Calu3 (cell line): ENCODE measurements around the gene POM121. TPM values are rescaled to one million over a fixed set of nuclear protein-coding genes. Genes with fewer than 3 reads are reported as not detected.
"Not testable (repeated sequence)": the region's sequence is repeated elsewhere in the genome, so short reads cannot be mapped to it uniquely, and the experiment has no call there.

Experiments
- BruUV-seq: library from RNA; stranded (reverse); fragments of 400-500 nt; replicated peaks from 2 replicates; lab custom pipeline; 2021; lab: Mats Ljungman, UMichigan
- CTCF ChIA-PET: fragments of 300-600 bp; sonication (Branson Sonifier 250); formaldehyde crosslinking; loops from one replicate; lab custom pipeline; 2022; ENCODE audit warnings: antibody characterized with exemption; lab: Charles Lee
- DNase-seq: peaks from one replicate; pipeline ENCODE4 v3.0.0; 2022
- H3K27ac Mint-ChIP-seq: one replicate; pipeline ENCODE4 v1.8.0; 2022; ENCODE audit warnings: mixed read lengths; ENCODE audit not compliant: unreplicated experiment
- H3K27me3 Mint-ChIP-seq: one replicate; pipeline ENCODE4 v1.8.0; 2022; ENCODE audit warnings: mixed read lengths; ENCODE audit not compliant: unreplicated experiment
- H3K36me3 Mint-ChIP-seq: one replicate; pipeline ENCODE4 v1.8.0; 2022; ENCODE audit warnings: mild to moderate bottlenecking, moderate library complexity, mixed read lengths; ENCODE audit not compliant: insufficient read depth, unreplicated experiment
- H3K4me1 Mint-ChIP-seq: one replicate; pipeline ENCODE4 v1.8.0; 2022; ENCODE audit warnings: mild to moderate bottlenecking, low read depth, mixed read lengths; ENCODE audit not compliant: unreplicated experiment
- H3K4me3 Mint-ChIP-seq: one replicate; pipeline ENCODE4 v1.8.0; 2022; ENCODE audit warnings: mild to moderate bottlenecking, low read depth, moderate library complexity, mixed read lengths; ENCODE audit not compliant: unreplicated experiment
- H3K9me3 Mint-ChIP-seq: one replicate; pipeline ENCODE4 v1.8.0; 2022; ENCODE audit warnings: low read depth, mixed read lengths; ENCODE audit not compliant: unreplicated experiment
- intact Hi-C: fragments of 100-400 bp; cut with micrococcal nuclease; formaldehyde crosslinking; loops from one replicate; pipeline ENCODE4 v1.10.0; 2022; ENCODE audit not compliant: unreplicated experiment
- total RNA-seq: library from RNA; stranded (reverse); gene quantifications from 2 replicates; pipeline ENCODE4 v1.2.3, GENCODE V29; 2022

The POM121 gene
- total RNA-seq, 1 experiment from 2014 or later = 31.0 TPM

GRCh38 chr7:72975656-72976286, 50.9 kb downstream of the POM121 start:
- H3K4me1 Mint-ChIP-seq, BruUV-seq, H3K36me3 Mint-ChIP-seq, H3K27me3 Mint-ChIP-seq, DNase-seq, intact Hi-C loops, CTCF ChIA-PET, H3K4me3 Mint-ChIP-seq, H3K9me3 Mint-ChIP-seq, H3K27ac Mint-ChIP-seq: not testable (repeated sequence)

- intact Hi-C loops, BruUV-seq, H3K4me1 Mint-ChIP-seq, H3K27me3 Mint-ChIP-seq, CTCF ChIA-PET, H3K4me3 Mint-ChIP-seq, H3K36me3 Mint-ChIP-seq, H3K27ac Mint-ChIP-seq, DNase-seq, H3K9me3 Mint-ChIP-seq: not testable (repeated sequence)
These were observed 51.5 kb downstream of the POM121 start for GRCh38 chr7:72976434-72976833.

GRCh38 chr7:72980382-72980781, 55.5 kb downstream of the POM121 start:
- H3K4me3 Mint-ChIP-seq, H3K4me1 Mint-ChIP-seq, BruUV-seq, intact Hi-C loops, H3K27ac Mint-ChIP-seq, CTCF ChIA-PET, DNase-seq, H3K9me3 Mint-ChIP-seq, H3K27me3 Mint-ChIP-seq, H3K36me3 Mint-ChIP-seq: not testable (repeated sequence)

GRCh38 chr7:72982084-72982483, 57.2 kb downstream of the POM121 start:
- H3K27me3 Mint-ChIP-seq, intact Hi-C loops, BruUV-seq, H3K4me3 Mint-ChIP-seq, CTCF ChIA-PET, H3K27ac Mint-ChIP-seq, H3K36me3 Mint-ChIP-seq, H3K9me3 Mint-ChIP-seq, H3K4me1 Mint-ChIP-seq, DNase-seq: not testable (repeated sequence)

GRCh38 chr7:72990146-72990913, 65.4 kb downstream of the POM121 start:
- H3K36me3 Mint-ChIP-seq, H3K4me1 Mint-ChIP-seq, CTCF ChIA-PET: not testable (repeated sequence)

GRCh38 chr7:72995484-72995883, 70.6 kb downstream of the POM121 start:
- H3K4me3 Mint-ChIP-seq, H3K27me3 Mint-ChIP-seq, H3K27ac Mint-ChIP-seq, CTCF ChIA-PET, intact Hi-C loops, H3K36me3 Mint-ChIP-seq, H3K4me1 Mint-ChIP-seq, DNase-seq, BruUV-seq, H3K9me3 Mint-ChIP-seq: not testable (repeated sequence)

More at GRCh38 chr7:72990146-72990913, 65.4 kb downstream of the POM121 start:
- H3K4me3 Mint-ChIP-seq, H3K27me3 Mint-ChIP-seq, H3K9me3 Mint-ChIP-seq, H3K27ac Mint-ChIP-seq, DNase-seq, intact Hi-C loops, BruUV-seq: not testable (repeated sequence)

- H3K27ac Mint-ChIP-seq, H3K4me1 Mint-ChIP-seq, H3K36me3 Mint-ChIP-seq, CTCF ChIA-PET, H3K4me3 Mint-ChIP-seq, H3K27me3 Mint-ChIP-seq, BruUV-seq, intact Hi-C loops, H3K9me3 Mint-ChIP-seq, DNase-seq: not testable (repeated sequence)
These were observed 72.6 kb downstream of the POM121 start for GRCh38 chr7:72997447-72997846.

GRCh38 chr7:72997887-72998468, 73.1 kb downstream of the POM121 start:
- BruUV-seq, DNase-seq, H3K4me3 Mint-ChIP-seq, intact Hi-C loops, H3K4me1 Mint-ChIP-seq, H3K9me3 Mint-ChIP-seq, H3K36me3 Mint-ChIP-seq, H3K27ac Mint-ChIP-seq, H3K27me3 Mint-ChIP-seq, CTCF ChIA-PET: not testable (repeated sequence)
